ENCODE data around the gene ALB. TPM values are rescaled to one million over a fixed set of nuclear protein-coding genes. Genes with fewer than 3 reads are reported as not detected.

ALB gene
- total RNA-seq, 1 donor from 2014 or later: not detected

- Mint-ChIP-seq H3K27ac (no peak overlapping the region), H3K36me3 (ENCODE audit: low read depth) (no peaks in the 10 kb centered on the region), H3K9me3 (no peaks in the 10 kb centered on the region), H3K4me1 (no peaks in the 10 kb centered on the region), H3K4me3 (no peak overlapping the region), H3K27me3 (peaks cover 3% of the 10 kb centered on the region)
- no peak for TF ChIP-seq CTCF (IDR thresholded peaks at IDR 0.05)
- ChIA-PET POLR2A (no interaction called here), CTCF (no interaction called here)
- ATAC-seq (ENCODE audit: low read depth) (no peak), DNase-seq (no peak)
- intact Hi-C loops (cut with micrococcal nuclease): no loop called here
Measured at GRCh38 chr4:73378887-73379286, 25.2 kb upstream of the ALB start.

- Mint-ChIP-seq H3K27me3 (peaks cover 3% of the 10 kb centered on the region), H3K9me3 (no peaks in the 10 kb centered on the region), H3K4me1 (no peaks in the 10 kb centered on the region), H3K4me3 (no peak overlapping the region), H3K36me3 (ENCODE audit: low read depth) (no peaks in the 10 kb centered on the region), H3K27ac (no peak overlapping the region)
- no peak for ATAC-seq (ENCODE audit: low read depth)
- no peak for DNase-seq
- no peak for TF ChIP-seq CTCF (IDR thresholded peaks at IDR 0.05)
- intact Hi-C loops (cut with micrococcal nuclease): no loop called here
- CTCF ChIA-PET: no interaction called here
- POLR2A ChIA-PET: no interaction called here
Measured at GRCh38 chr4:73379946-73380345, 24.1 kb upstream of the ALB start.

GRCh38 chr4:73381214-73381613 lies 22.9 kb upstream of the ALB start:
- H3K4me1 Mint-ChIP-seq: no peaks in the 10 kb centered on the region
- no peak for TF ChIP-seq CTCF (IDR thresholded peaks at IDR 0.05)
- POLR2A ChIA-PET: no interaction called here
- no peak overlapping the region for H3K4me3 Mint-ChIP-seq
- ATAC-seq (ENCODE audit: low read depth) (no peak), DNase-seq (no peak)
- H3K27me3 Mint-ChIP-seq: peaks cover 3% of the 10 kb centered on the region
- H3K27ac Mint-ChIP-seq: no peak overlapping the region
- H3K36me3 Mint-ChIP-seq (ENCODE audit: low read depth): no peaks in the 10 kb centered on the region
- peaks cover 6% of the 10 kb centered on the region for H3K9me3 Mint-ChIP-seq
- CTCF ChIA-PET: no interaction called here
- intact Hi-C loops (cut with micrococcal nuclease): no loop called here

GRCh38 chr4:73383452-73383851 lies 20.6 kb upstream of the ALB start:
- H3K4me1 Mint-ChIP-seq: no peaks in the 10 kb centered on the region
- no peak overlapping the region for H3K4me3 Mint-ChIP-seq

GRCh38 chr4:73387552-73387951 lies 16.5 kb upstream of the ALB start:
- H3K4me1 Mint-ChIP-seq: no peaks in the 10 kb centered on the region
- no peaks in the 10 kb centered on the region for H3K36me3 Mint-ChIP-seq (ENCODE audit: low read depth)
- H3K9me3 Mint-ChIP-seq: peaks cover 12% of the 10 kb centered on the region
- ATAC-seq (ENCODE audit: low read depth) (no peak), DNase-seq (no peak)
- ChIA-PET CTCF (no interaction called here), POLR2A (no interaction called here)
- TF ChIP-seq CTCF (IDR thresholded peaks at IDR 0.05): no peak
- intact Hi-C loops (cut with micrococcal nuclease): no loop called here
- peaks cover 8% of the 10 kb centered on the region for H3K27me3 Mint-ChIP-seq
- H3K4me3 Mint-ChIP-seq: no peak overlapping the region
- H3K27ac Mint-ChIP-seq: no peak overlapping the region

More at GRCh38 chr4:73383452-73383851, 20.6 kb upstream of the ALB start:
- ATAC-seq (ENCODE audit: low read depth) (no peak), DNase-seq (no peak)
- no peak overlapping the region for H3K27ac Mint-ChIP-seq
- peaks cover 8% of the 10 kb centered on the region for H3K9me3 Mint-ChIP-seq
- intact Hi-C loops (cut with micrococcal nuclease): no loop called here
- no peaks in the 10 kb centered on the region for H3K36me3 Mint-ChIP-seq (ENCODE audit: low read depth)
- no peak for TF ChIP-seq CTCF (IDR thresholded peaks at IDR 0.05)
- H3K27me3 Mint-ChIP-seq: peaks cover 3% of the 10 kb centered on the region
- CTCF ChIA-PET: no interaction called here
- POLR2A ChIA-PET: no interaction called here

All from activated B cell treated with CpG ODN at 0.5 μM for 24 hours (primary cell).